Kidney epithelial cell (primary cell): Measurements from ENCODE around the gene NDUFB6. TPM values are rescaled to one million over a fixed set of nuclear protein-coding genes. Genes with fewer than 3 reads are reported as not detected.
"Not testable (repeated sequence)": the region's sequence is repeated elsewhere in the genome, so short reads cannot be mapped to it uniquely, and the experiment has no call there.

Experiments used
- DNase-seq: peaks from one replicate; pipeline ENCODE4 v3.0.0-alpha.2; 2010; ENCODE audit warnings: low read depth
- H3K27me3 ChIP-seq: 2 replicates; pipeline ENCODE4 v1.6.0; 2011; ENCODE audit warnings: low read length; ENCODE audit not compliant: control insufficient read depth, insufficient read depth
- H3K36me3 ChIP-seq: 2 replicates; pipeline ENCODE4 v1.5.1; 2011; ENCODE audit warnings: low read length; ENCODE audit not compliant: control insufficient read depth, insufficient read depth
- H3K4me3 ChIP-seq: 2 replicates; pipeline ENCODE4 v1.5.1; 2011; ENCODE audit warnings: low read depth, mild to moderate bottlenecking, control low read depth, low read length
- CTCF ChIP-seq: IDR thresholded peaks from 2 replicates; pipeline ENCODE4 v1.5.1; 2011; ENCODE audit warnings: mild to moderate bottlenecking, moderate library complexity, low read length, control low read depth, inconsistent platforms; ENCODE audit not compliant: insufficient read depth, poor library complexity, severe bottlenecking
- total RNA-seq: library from RNA; depleted of rRNA; stranded (reverse); fragments of >200 nt; gene quantifications from 2 replicates; pipeline ENCODE4 v1.2.3, GENCODE V29; 2015

Gene NDUFB6
- total RNA-seq, 1 donor from 2014 or later: 45.1 TPM

GRCh38 chr9:32533816-32534215 is 39.1 kb downstream of the NDUFB6 start:
- Histone ChIP-seq H3K36me3 (no peaks in the 10 kb centered on the region), H3K4me3 (no peak overlapping the region), H3K27me3 (no peaks in the 10 kb centered on the region)
- TF ChIP-seq CTCF: no peak
- DNase-seq: no peak

- no peak for DNase-seq
- H3K36me3 ChIP-seq: no peaks in the 10 kb centered on the region
- no peak overlapping the region for H3K4me3 ChIP-seq
- TF ChIP-seq CTCF: no peak
- no peaks in the 10 kb centered on the region for H3K27me3 ChIP-seq
Observed at GRCh38 chr9:32533336-32533735, 39.6 kb downstream of the NDUFB6 start.

GRCh38 chr9:32526707-32527048 is 46.3 kb downstream of the NDUFB6 start:
- DNase-seq: no peak
- Histone ChIP-seq H3K36me3 (no peaks in the 10 kb centered on the region), H3K27me3 (no peaks in the 10 kb centered on the region), H3K4me3 (peak overlapping the region; percentile 60)
- no peak for TF ChIP-seq CTCF

GRCh38 chr9:32526041-32526706 is 46.8 kb downstream of the NDUFB6 start, which contains the start of gene RIGI:
Gene RIGI (minus strand): TSS chr9:32526196. CDS start chr9:32526166, 30 bp downstream.
- Histone ChIP-seq H3K27me3 (no peaks in the 10 kb centered on the region), H3K36me3 (no peaks in the 10 kb centered on the region), H3K4me3 (peak within 1 kb of the TSS; percentile 60)
- peak; percentile 77 for DNase-seq
- TF ChIP-seq CTCF: peak; percentile 52

GRCh38 chr9:32525709-32526030 is 47.3 kb downstream of the NDUFB6 start:
- DNase-seq: no peak
- no peak for TF ChIP-seq CTCF
- no peaks in the 10 kb centered on the region for H3K36me3 ChIP-seq
- H3K4me3 ChIP-seq: peak overlapping the region; percentile 60
- no peaks in the 10 kb centered on the region for H3K27me3 ChIP-seq

- no peak for TF ChIP-seq CTCF
- no peak for DNase-seq
- H3K4me3 ChIP-seq: peak overlapping the region; percentile 60
- H3K27me3 ChIP-seq: no peaks in the 10 kb centered on the region
- H3K36me3 ChIP-seq: no peaks in the 10 kb centered on the region
Observed at GRCh38 chr9:32524892-32525708, 47.9 kb downstream of the NDUFB6 start.

- H3K36me3 ChIP-seq, H3K27me3 ChIP-seq, DNase-seq: not testable (repeated sequence)
- peak overlapping the region; percentile 60 for H3K4me3 ChIP-seq
Observed at GRCh38 chr9:32524558-32524891, 48.4 kb downstream of the NDUFB6 start.
